ENCODE results near the gene LPCAT2. TPM values are rescaled to one million over a fixed set of nuclear protein-coding genes. Genes with fewer than 3 reads are reported as not detected.

Gene LPCAT2
- polyA plus RNA-seq, 3 donors = 28.5 to 49.7 (median 47.1) TPM

GRCh38 chr16:55562936-55563335, 54.1 kb downstream of the LPCAT2 start:
- Histone ChIP-seq H3K9me3 (replicated peaks in 1 of 2; ENCODE audit: control insufficient read depth in 1 of 2, insufficient read depth in 1 of 2, low read length in 2 of 2) (no peaks in the 10 kb centered on the region), H3K4me3 (replicated peaks in 1 of 3; ENCODE audit: low read depth in 2 of 3, low read length in 3 of 3) (no peak overlapping the region), H3K36me3 (replicated peaks in 1 of 2; ENCODE audit: control insufficient read depth in 1 of 2, insufficient read depth in 2 of 2, low read length in 2 of 2) (peaks cover 14 to 43% of the 10 kb centered on the region in 2 donors), H3K79me2 (ENCODE audit: insufficient read depth, low read length) (no peaks in the 10 kb centered on the region), H4K20me1 (ENCODE audit: insufficient read depth, low read length) (peaks cover 3% of the 10 kb centered on the region), H3K27me3 (ENCODE audit: control insufficient read depth in 2 of 2, insufficient read depth in 2 of 2, low read length in 2 of 2) (no peaks in the 10 kb centered on the region), H2AFZ (ENCODE audit: insufficient read depth, low read depth, low read length, poor library complexity, severe bottlenecking) (no peak overlapping the region), H3K9ac (ENCODE audit: insufficient read depth, low read length, poor library complexity, severe bottlenecking) (no peak overlapping the region), H3K27ac (ENCODE audit: low read depth in 1 of 2, low read length in 2 of 2) (no peak overlapping the region), H3K4me1 (ENCODE audit: control insufficient read depth in 1 of 2, insufficient read depth in 2 of 2, low read length in 2 of 2) (peaks cover 28 to 38% of the 10 kb centered on the region in 2 donors), H3K4me2 (replicated peaks; ENCODE audit: extremely low read depth, low read length, poor library complexity, severe bottlenecking) (no peak overlapping the region)
- no peaks in the 10 kb centered on the region for H3K9me3 Mint-ChIP-seq
- no peak for DNase-seq
- peaks cover 36 to 39% of the 10 kb centered on the region in 2 donors for H3K36me3 Mint-ChIP-seq
- H3K27me3 Mint-ChIP-seq (ENCODE audit: low read depth in 3 of 3) = no peaks in the 10 kb centered on the region
- H3K4me3 Mint-ChIP-seq = no peak overlapping the region
- no peak overlapping the region for H3K27ac Mint-ChIP-seq
- TF ChIP-seq, protein P1, sequence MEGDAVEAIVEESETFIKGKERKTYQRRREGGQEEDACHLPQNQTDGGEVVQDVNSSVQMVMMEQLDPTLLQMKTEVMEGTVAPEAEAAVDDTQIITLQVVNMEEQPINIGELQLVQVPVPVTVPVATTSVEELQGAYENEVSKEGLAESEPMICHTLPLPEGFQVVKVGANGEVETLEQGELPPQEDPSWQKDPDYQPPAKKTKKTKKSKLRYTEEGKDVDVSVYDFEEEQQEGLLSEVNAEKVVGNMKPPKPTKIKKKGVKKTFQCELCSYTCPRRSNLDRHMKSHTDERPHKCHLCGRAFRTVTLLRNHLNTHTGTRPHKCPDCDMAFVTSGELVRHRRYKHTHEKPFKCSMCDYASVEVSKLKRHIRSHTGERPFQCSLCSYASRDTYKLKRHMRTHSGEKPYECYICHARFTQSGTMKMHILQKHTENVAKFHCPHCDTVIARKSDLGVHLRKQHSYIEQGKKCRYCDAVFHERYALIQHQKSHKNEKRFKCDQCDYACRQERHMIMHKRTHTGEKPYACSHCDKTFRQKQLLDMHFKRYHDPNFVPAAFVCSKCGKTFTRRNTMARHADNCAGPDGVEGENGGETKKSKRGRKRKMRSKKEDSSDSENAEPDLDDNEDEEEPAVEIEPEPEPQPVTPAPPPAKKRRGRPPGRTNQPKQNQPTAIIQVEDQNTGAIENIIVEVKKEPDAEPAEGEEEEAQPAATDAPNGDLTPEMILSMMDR (IDR thresholded peaks at IDR 0.05) = no peak
- intact Hi-C loops (cut with micrococcal nuclease) = no loop called here
- H3K4me1 Mint-ChIP-seq = peaks cover 46% of the 10 kb centered on the region
- WGBS (ENCODE audit: insufficient coverage) = no CpG with 5 or more reads among the region's 1 CpG

- Mint-ChIP-seq H3K27ac (no peak overlapping the region), H3K4me1 (peaks cover 54% of the 10 kb centered on the region), H3K27me3 (ENCODE audit: low read depth in 3 of 3) (no peaks in the 10 kb centered on the region), H3K36me3 (peaks cover 31 to 32% of the 10 kb centered on the region in 2 donors), H3K9me3 (no peaks in the 10 kb centered on the region), H3K4me3 (no peak overlapping the region)
- no peak overlapping the region for H3K4me3 ChIP-seq (replicated peaks in 1 of 3; ENCODE audit: low read depth in 2 of 3, low read length in 3 of 3)
- H3K79me2 ChIP-seq (ENCODE audit: insufficient read depth, low read length) = peaks cover 5% of the 10 kb centered on the region
- no peak overlapping the region for H2AFZ ChIP-seq (ENCODE audit: insufficient read depth, low read depth, low read length, poor library complexity, severe bottlenecking)
- DNase-seq = no peak
- no peak overlapping the region for H3K27ac ChIP-seq (ENCODE audit: low read depth in 1 of 2, low read length in 2 of 2)
- H3K36me3 ChIP-seq (replicated peaks in 1 of 2; ENCODE audit: control insufficient read depth in 1 of 2, insufficient read depth in 2 of 2, low read length in 2 of 2) = peaks cover 6 to 35% of the 10 kb centered on the region in 2 donors
- TF ChIP-seq, protein P1 (IDR thresholded peaks at IDR 0.05) = no peak
- WGBS (ENCODE audit: insufficient coverage) = no CpG with 5 or more reads among the region's 2 CpGs
- no peaks in the 10 kb centered on the region for H3K9me3 ChIP-seq (replicated peaks in 1 of 2; ENCODE audit: control insufficient read depth in 1 of 2, insufficient read depth in 1 of 2, low read length in 2 of 2)
- H3K4me1 ChIP-seq (ENCODE audit: control insufficient read depth in 1 of 2, insufficient read depth in 2 of 2, low read length in 2 of 2) = peaks cover 37 to 47% of the 10 kb centered on the region in 2 donors
- intact Hi-C loops (cut with micrococcal nuclease) = no loop called here
- H4K20me1 ChIP-seq (ENCODE audit: insufficient read depth, low read length) = peaks cover 3% of the 10 kb centered on the region
- no peaks in the 10 kb centered on the region for H3K27me3 ChIP-seq (ENCODE audit: control insufficient read depth in 2 of 2, insufficient read depth in 2 of 2, low read length in 2 of 2)
- no peak overlapping the region for H3K9ac ChIP-seq (ENCODE audit: insufficient read depth, low read length, poor library complexity, severe bottlenecking)
- no peak overlapping the region for H3K4me2 ChIP-seq (replicated peaks; ENCODE audit: extremely low read depth, low read length, poor library complexity, severe bottlenecking)
Measured at GRCh38 chr16:55563797-55564196, 54.9 kb downstream of the LPCAT2 start.
